Endothelial cell of hepatic sinusoid (primary cell): ENCODE data around the gene VEGFB.
"Not testable (repeated sequence)": the region's sequence is repeated elsewhere in the genome, so short reads cannot be mapped to it uniquely, and the experiment has no call there.

Experiments
- in situ Hi-C: cut with HindIII; loops from 2 replicates; pipeline ENCODE4 v1.10.0; 2017; ENCODE audit warnings: low sequenced_read_pairs

VEGFB gene

GRCh38 chr11:64245797-64246620, 11.6 kb downstream of the VEGFB start:
- in situ Hi-C loops: no loop called here

- in situ Hi-C loops: not testable (repeated sequence)
Observed at GRCh38 chr11:64246621-64246870, 12.2 kb downstream of the VEGFB start.

DNA sequence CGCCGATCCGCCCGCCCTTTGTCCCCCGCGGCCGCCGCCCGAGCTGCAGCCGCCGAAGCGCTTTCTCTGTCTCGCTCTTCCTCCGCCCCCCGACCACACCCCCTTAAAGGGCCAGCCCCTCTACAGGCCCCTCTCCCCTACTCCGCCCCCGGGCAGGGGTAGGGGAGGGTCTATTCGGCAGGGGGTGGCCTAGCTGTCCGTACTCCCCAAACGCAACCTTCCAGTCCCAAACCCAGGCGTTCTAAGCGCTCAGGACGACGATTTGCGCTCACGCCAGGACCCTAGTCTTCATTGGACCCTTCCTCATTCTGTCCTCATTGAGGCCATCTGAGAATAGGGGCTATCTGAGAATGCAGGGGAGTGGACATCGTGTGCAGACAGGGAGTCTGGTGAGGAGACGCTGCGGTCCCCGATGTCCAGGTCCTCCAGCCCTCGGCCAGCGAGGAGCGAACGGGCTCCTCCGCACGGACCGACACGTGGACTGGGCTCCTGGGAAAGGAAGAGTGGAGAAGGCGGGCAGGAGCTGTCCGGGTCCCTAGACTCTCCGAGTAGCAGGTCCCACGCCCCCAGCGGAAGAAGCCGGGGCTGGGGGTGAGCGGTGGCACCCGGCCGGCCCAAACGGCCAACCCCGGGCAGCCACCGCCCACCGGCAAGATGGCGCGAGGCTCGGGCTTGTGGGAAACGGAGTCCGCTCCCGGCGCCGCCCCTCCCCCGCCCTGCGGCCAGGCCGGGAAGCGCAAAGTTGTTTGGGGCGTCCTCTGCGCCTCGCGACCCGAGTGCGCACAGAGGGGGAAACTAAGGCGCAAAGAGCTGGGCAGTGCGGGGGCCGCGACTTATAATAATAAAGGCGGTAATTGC, 12.7 kb downstream of the VEGFB start, which contains the start of gene PPP1R14B:
PPP1R14B (minus strand) TSS at position 73 of the 858 bp plus-strand sequence. CDS start 270 bp downstream, outside the sequence.
- in situ Hi-C loops: no loop called here

DNA sequence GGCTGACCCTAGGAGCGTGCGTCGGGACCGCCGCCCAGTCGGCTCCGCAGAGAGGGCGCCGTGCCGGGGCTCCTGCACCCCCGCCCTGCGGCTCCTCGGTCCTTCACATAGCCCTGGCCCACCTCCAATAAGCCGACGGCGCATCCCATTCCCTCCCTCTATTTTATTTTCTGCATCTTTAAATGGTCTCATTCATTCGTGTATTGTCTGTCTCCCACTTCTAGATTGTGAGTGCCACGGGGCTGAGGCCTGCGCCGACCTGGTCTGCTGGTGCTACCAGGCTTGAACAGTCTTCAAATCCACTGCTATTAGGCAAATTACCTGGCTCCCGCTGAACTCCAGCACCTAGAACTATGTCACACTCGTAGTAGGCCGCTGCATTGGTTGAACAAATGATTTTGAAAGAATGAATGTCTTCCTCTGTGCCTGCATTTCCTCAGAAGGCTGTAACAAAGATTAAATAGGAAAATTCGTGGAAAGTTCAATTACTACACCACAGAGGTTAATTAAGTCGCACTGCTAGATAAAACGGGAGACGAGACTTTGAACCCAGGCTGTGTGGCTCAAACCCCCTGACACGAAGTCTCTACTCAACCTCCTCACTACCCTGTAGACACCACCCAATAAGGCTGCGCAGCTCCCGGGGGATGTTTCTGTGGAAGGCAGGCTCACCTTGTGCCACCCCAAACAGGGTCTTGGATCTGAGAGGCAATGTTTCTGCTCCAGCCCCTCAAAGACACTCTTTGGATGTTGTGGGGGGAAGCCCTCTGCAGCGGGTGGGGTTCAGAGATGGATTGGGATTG, 13.5 kb downstream of the VEGFB start:
- in situ Hi-C loops: no loop called here

DNA sequence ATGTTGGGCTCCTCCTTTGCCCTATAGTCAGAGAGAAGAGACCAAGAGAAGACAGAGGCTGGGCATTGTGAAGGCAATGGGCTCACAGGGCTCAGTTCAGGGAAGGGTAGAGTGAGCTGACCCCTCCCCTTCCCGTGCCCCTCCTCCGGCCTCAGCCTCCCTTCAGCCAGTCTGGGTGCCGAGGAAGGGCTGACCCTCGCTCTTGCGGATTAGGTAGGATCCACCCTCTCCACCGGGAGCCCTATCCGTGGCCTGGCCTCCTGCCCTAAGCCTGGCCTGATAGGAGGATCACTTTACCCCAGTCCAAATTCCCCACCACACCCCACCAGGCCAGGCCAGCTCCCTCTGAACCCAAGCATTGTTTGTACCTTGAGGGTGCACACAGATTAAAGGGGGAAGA, 14.2 kb downstream of the VEGFB start:
- in situ Hi-C loops: no loop called here

GRCh38 chr11:64249038-64249437, 14.7 kb downstream of the VEGFB start:
- in situ Hi-C loops: no loop called here

- in situ Hi-C loops: loop anchor here (5.0 kb wide), 1 partner anchor 58 kb away; the partner anchor contains the start of gene ESRRA
Observed at GRCh38 chr11:64249563-64250414, 15.4 kb downstream of the VEGFB start.

DNA sequence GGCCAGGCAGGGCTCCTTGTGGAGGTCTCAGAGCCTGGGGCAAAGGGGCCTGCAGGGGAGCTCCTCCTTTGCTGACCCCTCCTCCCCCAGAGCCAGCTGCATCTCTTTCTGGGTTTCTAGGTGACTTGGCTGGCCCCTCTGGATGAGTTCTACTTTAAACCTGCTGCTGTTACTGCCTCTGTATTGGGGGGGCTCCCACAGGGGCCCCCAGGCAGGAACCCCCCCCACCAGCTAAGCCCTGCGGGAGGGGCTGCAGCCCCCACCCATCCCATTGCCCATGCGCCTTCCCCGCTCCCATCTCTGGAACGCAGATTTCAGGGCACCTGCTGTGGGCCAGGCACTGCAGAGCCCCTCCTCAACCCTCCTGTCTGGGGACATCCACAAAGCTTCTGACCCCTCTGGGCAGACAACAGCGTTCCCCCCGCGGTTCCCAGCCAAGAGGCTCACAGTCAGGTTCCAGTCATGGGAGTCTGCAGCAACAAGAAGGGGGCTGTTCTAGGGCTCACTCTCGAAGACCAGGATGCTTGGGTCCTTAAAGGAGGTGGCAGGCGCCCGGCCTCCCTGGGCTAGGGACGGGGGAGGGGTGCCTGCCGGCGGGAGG, 16.1 kb downstream of the VEGFB start:
- in situ Hi-C loops: loop anchor here (5.0 kb wide), 1 partner anchor 57 kb away; the partner anchor contains the start of gene ESRRA

GRCh38 chr11:64251016-64251752, 16.8 kb downstream of the VEGFB start, which contains the start of gene PLCB3:
Gene PLCB3 (plus strand): TSS chr11:64251530. CDS start chr11:64251650, 120 bp downstream.
- in situ Hi-C loops: loop anchor here (5.0 kb wide), 1 partner anchor 56 kb away; the partner anchor contains the start of gene ESRRA

- in situ Hi-C loops: loop anchor here (5.0 kb wide), 1 partner anchor 56 kb away; the partner anchor contains the start of gene ESRRA
Observed at GRCh38 chr11:64251753-64252002, 17.3 kb downstream of the VEGFB start.

- in situ Hi-C loops: loop anchor here (5.0 kb wide), 1 partner anchor 55 kb away; the partner anchor contains the start of gene ESRRA
Observed at GRCh38 chr11:64252003-64252872, 17.9 kb downstream of the VEGFB start.

DNA sequence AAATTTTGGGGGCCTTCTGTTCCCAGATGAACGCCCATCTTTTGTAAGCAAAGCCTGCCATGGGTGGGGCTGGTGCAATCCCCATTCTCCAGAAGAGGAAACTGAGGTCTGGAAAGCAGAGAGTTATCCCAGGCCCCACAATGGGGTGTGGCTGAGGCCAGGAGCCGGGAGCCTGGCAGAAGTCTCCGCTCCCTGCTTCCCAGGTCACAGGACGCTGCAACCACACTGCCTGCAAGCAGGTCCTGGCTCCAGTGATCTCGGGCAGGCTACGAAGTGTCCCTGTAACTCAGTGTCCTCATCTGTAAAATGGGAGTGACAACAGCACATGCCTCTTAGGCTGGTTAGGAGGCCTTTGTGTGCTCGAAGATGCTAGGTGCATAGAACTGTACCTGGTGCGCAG, 18.7 kb downstream of the VEGFB start:
- in situ Hi-C loops: loop anchor here (5.0 kb wide), 1 partner anchor 54 kb away; the partner anchor contains the start of gene ESRRA

DNA sequence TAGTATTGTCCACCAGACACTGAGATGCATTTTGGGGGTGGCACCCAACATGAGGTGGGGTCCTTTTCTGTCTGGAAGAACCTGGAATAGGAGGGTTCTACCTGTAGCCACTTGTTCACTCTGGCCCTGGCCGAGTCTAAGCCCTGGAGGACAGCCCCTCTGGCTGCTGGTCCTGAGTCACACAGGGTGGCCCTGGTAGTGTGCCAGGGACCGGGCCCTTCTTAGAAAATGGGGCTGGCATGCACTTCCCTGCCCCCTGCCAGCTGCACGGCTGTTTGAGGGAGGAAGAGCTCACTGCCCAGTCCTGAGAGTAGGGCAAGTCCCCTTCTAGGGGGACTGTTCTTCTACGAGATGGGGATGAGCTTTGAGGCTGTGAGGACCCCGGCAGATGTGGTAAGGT, 19.1 kb downstream of the VEGFB start:
- in situ Hi-C loops: loop anchor here (5.0 kb wide), 1 partner anchor 54 kb away; the partner anchor contains the start of gene ESRRA

DNA sequence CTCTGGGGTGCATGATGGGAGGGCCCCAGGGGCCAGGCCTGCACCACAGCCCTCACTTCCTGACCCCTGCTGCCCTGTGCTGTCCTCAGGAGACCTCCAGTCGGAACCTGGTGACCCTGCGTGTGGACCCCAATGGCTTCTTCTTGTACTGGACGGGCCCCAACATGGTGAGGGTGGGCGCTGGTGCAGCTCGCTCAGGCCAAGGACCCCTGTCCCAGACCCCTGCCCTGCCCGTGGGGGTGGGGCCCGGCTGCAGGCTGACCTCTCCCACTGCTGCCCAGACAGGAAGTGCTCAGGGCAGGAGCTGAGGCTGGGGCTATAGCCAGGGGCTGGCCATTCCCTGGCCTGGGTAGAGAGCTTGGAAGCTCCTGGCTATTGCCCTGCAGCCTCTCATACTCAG, 19.9 kb downstream of the VEGFB start:
- in situ Hi-C loops: loop anchor here (5.0 kb wide), 1 partner anchor 53 kb away; the partner anchor contains the start of gene ESRRA

GRCh38 chr11:64255135-64256128, 21.0 kb downstream of the VEGFB start:
- in situ Hi-C loops: no loop called here

DNA sequence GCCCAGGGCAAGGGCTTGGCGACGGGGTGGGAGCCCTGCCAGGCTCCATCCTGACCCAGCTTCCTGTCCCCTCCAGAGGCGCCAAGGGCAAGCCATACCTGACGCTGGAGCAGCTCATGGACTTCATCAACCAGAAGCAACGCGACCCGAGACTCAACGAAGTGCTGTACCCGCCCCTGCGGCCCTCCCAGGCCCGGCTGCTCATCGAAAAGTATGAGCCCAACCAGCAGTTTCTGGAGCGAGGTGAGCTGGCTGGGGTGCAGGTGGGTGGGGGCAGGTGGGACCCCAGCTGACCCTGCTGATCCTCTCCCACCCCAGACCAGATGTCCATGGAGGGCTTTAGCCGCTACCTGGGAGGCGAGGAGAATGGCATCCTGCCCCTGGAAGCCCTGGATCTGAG, 21.9 kb downstream of the VEGFB start:
- in situ Hi-C loops: no loop called here

DNA sequence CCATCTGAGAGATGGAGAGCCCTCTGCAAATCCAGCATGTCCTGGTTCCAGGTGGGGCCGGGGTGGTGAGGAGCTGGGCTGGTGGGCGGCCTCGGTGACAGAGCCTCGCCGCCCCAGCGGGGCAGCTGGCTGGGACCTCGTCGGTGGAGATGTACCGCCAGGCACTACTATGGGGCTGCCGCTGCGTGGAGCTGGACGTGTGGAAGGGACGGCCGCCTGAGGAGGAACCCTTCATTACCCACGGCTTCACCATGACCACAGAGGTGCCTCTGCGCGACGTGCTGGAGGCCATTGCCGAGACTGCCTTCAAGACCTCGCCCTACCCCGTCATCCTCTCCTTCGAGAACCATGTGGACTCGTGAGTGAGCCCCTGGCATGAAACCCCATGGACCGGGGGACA, 24.0 kb downstream of the VEGFB start:
- in situ Hi-C loops: no loop called here
